Activated CD4-positive, alpha-beta T cell treated with anti-CD3 and anti-CD28 coated beads, Interleukin-2, amount 50 U/mL, for 24 hours (primary cell): ENCODE measurements around the gene CFL1.
"Not testable (repeated sequence)": the region's sequence is repeated elsewhere in the genome, so short reads cannot be mapped to it uniquely, and the experiment has no call there.

Experiments used
- DNase-seq, 2 donors: peaks; one replicate each; pipeline ENCODE4 v3.0.0-alpha.2; 2020; ENCODE audit warnings: low read depth in 1 of 2, low spot score in 1 of 2

Gene CFL1

GRCh38 chr11:65842144-65842543 is 15.8 kb downstream of the CFL1 start:
- DNase-seq = no peak

- DNase-seq = no peak
These were observed 23.8 kb downstream of the CFL1 start for GRCh38 chr11:65834202-65834601.

- peak; percentile 90 to 95 for DNase-seq
These were observed 24.5 kb downstream of the CFL1 start, which contains the start of gene SNX32 for GRCh38 chr11:65833297-65834030. Gene SNX32 (plus strand): TSS chr11:65833963. CDS start chr11:65834066, 103 bp downstream.

GRCh38 chr11:65832231-65832630 is 25.7 kb downstream of the CFL1 start:
- DNase-seq = not testable (repeated sequence)

- no peak for DNase-seq
These were observed 28.5 kb downstream of the CFL1 start for GRCh38 chr11:65829459-65829858.

GRCh38 chr11:65826984-65827735 is 30.8 kb downstream of the CFL1 start:
- DNase-seq = no peak

- DNase-seq = no peak
These were observed 35.0 kb downstream of the CFL1 start for GRCh38 chr11:65822776-65823528.

- no peak for DNase-seq
These were observed 36.9 kb downstream of the CFL1 start for GRCh38 chr11:65821107-65821506.

GRCh38 chr11:65817835-65818680 is 39.9 kb downstream of the CFL1 start:
- peak; percentile 90 to 91 for DNase-seq

- DNase-seq = no peak
These were observed 40.6 kb downstream of the CFL1 start for GRCh38 chr11:65817312-65817834.

- DNase-seq = no peak
These were observed 41.3 kb downstream of the CFL1 start for GRCh38 chr11:65816696-65817095.

GRCh38 chr11:65814986-65815565 is 42.9 kb downstream of the CFL1 start:
- DNase-seq = no peak

GRCh38 chr11:65814131-65814985 is 43.6 kb downstream of the CFL1 start:
- no peak for DNase-seq

- no peak for DNase-seq
These were observed 46.1 kb downstream of the CFL1 start for GRCh38 chr11:65811764-65812475.

GRCh38 chr11:65810046-65810868 is 47.7 kb downstream of the CFL1 start:
- DNase-seq = no peak

GRCh38 chr11:65809496-65809895 is 48.5 kb downstream of the CFL1 start:
- no peak for DNase-seq

GRCh38 chr11:65808744-65809341 is 49.1 kb downstream of the CFL1 start:
- no peak for DNase-seq
